HG03457 (cell line): ENCODE results near the gene TEKT3.

Experiments
- ATAC-seq: cut with Tn5 transposase; IDR thresholded peaks from one replicate; pipeline ENCODE4 v1.9.1; 2021; ENCODE audit warnings: moderate number of reproducible peaks; ENCODE audit not compliant: unreplicated experiment

Gene TEKT3

DNA sequence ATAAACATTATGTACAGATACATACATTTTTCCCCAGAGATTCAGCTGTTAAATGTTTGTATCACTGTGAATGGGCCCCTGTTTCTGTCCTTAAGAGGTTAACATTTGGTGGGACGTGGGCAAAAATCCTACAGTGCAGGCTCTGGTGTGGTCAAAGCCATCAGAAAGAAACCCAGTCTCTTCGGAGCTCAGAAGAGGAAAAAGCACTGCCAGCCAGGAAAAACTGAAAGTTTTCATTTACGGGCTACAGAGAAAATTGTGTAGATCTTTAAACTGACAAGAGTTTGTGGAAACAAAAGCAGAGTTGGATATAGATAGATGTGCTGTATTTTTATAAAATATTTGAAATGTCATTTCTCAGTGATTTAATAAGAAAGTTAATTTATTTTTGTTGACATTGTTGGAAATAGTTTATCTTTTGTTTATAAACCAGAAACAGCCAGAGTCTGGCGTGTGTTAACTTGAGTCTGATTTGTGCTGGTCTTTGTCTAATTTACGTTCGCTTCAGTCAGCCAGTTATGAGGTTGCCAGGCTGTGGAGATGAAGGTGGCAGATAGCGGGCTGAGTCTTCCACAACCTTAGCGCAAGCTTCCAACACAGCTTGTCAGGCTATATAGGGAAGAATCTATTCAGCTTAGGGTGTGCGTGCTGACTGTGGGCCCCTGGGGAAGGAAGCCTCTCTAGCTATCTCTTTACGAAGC lies 9.5 kb upstream of the TEKT3 start:
- no peak for ATAC-seq

DNA sequence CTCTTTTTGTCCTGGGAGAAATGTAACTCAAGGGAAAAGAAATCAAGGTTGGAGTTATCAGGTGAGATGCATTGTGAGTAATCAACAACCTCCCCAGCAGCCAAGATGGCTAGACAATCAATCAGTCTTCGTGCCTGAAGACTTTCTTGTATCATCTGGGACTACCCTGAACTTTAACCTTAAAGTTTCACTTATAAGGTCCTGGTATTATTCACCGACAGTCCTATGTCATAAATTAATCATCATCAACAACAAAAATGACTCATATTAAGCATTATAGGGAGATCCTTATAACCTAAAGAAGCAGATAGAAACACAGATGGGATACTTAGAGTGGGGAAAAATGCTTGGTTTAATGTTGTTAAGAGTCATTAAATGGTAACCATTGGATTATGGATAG lies 7.7 kb upstream of the TEKT3 start:
- ATAC-seq, result no peak

DNA sequence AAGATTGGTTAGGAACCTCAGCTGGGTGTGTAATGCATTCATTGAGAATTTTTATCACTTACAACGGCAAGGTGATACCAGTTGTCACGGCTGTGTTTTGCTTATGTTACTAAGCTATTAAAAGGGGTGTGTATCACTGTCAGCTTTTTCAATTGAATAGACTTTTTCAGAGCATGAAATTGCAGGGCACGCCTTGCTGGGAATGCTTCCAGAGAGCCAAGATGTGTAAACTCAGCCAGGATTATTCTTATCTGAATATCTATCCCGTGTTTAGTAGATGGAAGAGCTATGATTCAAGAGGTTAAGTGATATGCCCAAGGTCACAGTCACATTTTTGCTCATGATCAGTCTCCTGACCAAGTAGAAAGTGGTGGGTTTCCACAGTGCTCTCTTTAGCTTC lies 6.6 kb upstream of the TEKT3 start:
- ATAC-seq, result no peak

DNA sequence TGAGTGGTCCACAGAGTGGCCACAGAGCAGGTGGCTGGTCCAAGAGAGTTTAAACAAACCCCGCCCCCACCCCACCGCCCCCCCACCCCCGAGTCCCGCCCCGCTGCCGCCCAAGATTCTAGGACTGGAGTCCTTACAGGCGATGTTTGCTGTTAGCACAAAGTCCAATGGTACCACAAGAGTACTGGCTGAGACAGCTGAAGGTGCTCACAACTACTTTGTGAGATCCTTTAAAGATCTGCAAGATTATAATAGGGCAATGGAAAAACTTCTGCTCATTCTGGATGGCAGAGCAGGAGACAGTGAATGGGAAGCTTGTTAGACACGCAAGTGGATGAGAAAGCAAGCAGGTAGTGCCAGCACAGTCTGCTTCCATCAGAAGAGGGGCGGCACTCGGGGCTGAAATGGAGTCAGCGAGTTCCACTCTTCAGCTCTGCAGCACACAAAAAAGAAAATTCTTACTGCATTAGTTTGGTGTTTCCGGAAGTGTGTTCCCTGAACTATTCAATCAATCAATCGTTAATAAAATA lies 4.7 kb upstream of the TEKT3 start:
- ATAC-seq, result no peak

DNA sequence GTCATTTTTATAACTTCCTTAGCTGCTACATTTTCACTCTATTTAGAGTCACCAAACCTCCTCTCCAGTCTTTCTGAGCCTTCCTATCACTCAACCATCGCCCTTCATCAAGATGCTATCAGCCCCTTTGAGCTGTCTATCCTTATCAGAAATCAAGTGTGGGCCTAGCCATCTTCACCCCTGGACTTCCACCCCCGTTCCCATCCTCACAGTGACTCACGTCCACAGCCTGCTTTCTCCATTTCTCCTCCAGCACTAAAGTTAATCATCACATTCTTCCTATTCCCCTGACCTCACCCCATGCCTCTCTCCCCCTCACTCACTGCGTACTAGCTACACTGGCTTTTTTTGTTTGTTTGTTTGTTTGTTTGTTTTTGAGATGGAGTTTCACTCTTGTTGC lies 2.4 kb upstream of the TEKT3 start:
- no peak for ATAC-seq

DNA sequence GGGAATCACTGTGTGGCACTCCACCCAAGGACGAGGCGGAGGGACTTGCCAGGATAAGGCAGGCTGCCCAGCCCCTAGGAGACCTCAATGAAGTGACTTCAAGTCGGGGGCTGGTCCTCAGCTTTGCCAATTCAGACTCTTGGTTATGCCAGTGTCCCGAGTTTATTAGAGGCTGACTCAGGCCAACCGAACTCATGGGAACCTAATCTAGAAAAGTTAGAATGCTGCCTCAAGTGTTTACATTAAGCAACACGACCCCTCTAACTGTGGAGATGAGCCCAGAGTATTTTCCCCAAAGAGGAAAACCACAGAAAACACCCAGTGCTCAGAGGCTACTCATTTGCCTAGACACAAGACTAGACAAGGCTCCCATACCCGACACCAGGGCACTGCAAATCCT lies 1.1 kb upstream of the TEKT3 start:
- ATAC-seq, result no peak

DNA sequence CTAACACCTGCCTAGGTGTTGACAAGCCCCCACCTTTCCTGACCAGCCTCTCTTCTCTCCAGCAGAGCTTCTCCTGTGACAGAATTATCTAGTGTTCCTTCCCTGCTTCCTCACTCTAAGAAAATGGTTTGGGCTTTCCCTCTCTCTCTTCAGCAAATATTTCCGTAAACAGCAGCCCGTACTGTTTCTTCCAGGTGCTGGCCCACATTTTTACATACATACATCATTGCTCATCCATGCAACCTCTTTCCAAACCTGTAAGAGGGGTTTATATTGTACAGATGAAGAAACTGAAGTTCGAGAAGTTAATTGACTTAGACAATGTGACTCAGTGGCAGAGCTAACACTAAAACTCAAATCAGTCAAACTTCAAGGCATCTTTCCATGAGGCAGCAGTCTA lies 569 bp upstream of the TEKT3 start:
- no peak for ATAC-seq

DNA sequence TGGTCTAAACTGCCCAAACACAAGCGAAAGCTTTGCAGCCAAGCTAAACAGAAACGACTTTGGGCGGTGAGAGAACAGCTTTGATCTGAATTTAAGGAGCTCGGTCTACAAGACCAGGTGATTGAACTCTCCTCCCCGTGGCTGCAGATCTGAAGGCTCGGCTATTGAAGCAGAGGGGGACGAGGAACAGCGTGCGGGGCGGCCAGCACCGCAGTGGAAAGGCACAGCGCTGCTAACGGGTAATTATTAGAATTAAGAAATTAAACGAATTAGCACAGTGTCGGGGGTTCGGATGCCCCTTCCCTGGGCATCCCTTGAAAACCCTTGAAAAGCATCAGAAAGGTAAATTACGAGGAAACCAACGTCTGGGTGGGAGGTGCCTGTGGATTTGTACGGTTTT lies 431 bp downstream of the TEKT3 start:
- ATAC-seq, result no peak

DNA sequence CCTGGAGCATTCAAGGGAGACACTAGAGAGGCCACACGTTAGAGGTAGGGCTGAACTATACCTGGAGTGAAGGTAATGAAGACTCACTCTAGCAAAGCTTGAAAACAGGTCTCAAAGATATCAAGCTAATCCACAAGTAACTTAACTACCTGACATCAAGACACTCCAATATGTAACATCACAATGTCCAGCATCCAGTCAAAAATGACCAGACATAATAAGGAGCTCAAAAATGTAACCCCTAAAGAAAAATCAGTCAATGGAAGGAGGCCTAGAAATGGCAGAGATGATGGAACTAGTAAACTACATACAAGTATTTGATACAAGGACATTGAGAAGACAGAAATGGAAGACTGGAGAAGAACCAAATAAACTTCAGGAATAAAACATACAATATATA lies 6.0 kb downstream of the TEKT3 start:
- ATAC-seq, result no peak

DNA sequence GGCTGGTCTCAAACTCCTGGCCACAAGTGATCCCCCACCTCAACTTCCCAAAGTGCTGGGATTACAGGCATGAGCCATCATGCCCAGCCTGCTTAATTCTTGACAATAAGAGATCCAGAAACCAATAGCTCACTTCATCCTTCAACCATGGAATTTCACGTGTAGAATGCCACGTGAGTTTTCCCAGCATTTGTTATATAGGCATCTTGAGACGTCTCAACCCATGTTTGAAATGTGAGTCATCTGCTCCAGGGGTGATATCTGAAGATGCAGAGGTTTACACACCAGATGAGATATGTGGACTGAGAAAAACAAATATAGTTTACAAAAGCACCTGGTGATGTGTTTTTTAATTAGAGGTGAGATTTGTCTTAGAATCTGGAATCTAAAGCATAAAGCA lies 7.1 kb downstream of the TEKT3 start:
- ATAC-seq, result no peak

DNA sequence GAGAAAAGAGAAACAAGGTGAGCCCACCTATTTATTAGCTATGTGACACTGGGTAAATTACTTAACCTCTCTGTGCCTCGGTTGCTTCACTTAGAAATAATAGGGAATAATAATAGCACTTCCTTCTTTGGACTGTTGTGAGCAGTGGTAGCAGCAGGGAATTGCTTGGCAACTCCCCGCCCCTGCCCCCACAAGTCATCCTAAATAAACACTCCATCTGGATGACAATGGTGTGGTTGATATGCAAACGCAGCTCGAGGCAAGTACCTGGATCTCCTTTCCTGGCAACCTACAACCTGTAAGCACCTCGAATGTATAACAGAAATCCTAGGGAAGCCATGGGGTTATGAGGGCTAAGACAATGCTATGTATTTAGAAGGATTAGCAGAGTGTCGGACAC lies 9.1 kb downstream of the TEKT3 start:
- no peak for ATAC-seq

DNA sequence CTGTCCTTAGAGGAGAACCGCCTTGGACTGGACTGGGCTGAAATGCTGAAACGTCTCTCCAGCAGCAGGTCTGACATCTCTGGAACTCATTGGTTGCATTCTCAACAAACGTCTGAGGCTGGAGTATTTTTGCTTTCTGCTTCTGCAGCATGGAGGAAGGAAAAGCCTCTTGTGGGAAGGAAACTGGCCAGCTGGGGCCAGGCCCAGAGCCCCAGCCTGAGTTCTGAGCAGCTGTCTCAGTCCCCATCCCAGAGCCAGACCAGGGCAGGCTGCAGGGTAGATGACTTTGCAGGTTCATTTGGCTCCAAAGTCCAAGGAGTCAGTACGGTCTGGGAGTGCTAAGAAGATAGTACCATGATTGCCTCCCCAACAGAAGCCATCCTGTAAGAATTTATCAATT lies 18.3 kb downstream of the TEKT3 start:
- ATAC-seq, result no peak

DNA sequence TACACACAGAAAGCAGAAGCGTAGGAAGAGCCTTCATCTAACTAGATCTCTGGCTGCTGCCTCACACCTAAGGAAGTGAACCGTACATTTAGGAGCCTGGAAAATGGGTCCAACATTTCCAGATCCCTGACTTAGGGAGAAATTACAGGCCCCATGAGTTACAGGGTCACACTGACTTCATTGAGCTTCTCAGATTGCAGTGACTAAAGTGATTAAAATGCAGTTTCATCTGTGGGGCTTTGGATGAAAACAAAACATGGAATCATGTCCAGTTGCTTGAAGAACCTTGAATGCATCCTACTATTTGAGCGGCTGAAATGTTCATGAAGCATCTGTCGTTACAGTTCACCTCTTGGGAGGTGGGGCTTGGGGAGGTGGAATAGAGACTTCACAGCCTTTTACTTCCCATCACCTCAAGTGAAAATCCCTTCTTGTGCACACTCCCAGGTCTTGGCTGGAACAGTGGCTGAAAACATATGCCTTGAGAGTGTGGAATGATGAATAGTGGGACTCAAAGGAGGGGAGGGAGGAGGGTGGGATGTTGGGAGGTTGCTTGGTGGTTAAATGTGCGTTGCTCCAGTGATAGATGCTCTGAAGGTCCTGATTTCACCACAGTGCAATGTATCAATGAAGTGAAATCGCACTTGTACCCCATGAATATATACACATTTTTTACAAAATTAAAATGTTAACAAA lies 19.7 kb downstream of the TEKT3 start:
- no peak for ATAC-seq

DNA sequence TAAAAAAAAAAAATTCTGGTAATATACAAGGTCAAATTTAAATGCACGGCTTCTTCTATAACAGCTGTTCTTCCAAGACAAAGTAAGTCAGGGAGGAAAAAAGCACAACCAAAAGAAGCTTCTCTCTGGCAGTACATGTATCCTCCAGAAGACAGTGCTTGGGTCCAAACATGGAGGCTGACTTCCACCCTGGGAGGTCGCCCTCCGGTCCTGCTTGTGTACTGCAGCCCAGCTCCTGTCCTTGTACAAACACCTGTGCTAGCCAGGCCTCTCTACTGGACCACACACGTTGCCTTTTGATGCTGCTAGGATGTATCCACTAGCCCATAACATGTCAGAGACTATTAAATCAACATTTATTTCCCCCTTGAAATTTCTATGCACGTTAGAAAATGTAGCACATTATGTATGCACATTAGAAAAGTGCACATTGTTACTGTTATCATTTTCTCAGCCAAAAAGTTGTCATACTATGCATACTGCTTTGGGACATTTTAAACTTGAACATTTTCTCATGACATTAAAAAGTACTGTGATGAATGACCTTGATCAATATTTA lies 21.9 kb downstream of the TEKT3 start:
- ATAC-seq, result no peak

DNA sequence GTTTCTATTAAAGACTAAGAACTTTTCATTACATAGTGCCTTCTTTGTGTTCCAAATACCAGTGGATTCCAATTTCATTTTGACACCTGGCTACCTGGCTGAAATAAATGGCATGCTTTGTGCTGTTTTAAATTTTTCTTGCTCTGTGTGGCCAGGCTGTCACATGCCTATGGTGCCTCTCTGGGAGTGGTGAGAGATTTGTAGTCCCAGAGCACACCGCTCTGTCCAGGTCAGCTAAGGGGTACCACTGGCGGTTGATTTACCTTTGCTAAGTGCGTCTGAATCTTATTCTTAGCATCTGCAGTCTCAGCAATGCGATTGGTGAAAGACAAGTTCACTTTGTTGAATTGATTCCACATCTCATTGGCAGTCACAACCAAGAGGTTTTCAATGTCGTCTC lies 29.4 kb downstream of the TEKT3 start:
- ATAC-seq, result no peak

DNA sequence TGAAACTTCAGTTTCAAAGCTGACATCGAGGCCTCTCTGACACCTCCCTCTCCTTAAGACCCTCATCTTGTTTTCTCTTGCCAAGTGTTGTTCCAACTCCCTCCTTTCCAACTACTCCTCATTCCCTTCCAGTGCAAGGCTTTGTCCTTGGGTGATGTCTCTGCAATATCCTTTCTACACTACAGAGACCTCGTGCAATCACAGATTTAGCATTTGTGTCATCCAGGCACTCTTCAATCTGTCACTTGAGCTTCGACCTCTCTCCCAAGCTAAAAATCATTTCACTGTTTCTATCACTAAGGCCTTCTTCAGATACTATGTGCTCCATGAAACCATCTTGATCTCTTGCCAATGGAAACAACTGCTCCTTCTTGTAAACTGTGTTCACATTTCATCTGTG lies 31.6 kb downstream of the TEKT3 start:
- no peak for ATAC-seq

DNA sequence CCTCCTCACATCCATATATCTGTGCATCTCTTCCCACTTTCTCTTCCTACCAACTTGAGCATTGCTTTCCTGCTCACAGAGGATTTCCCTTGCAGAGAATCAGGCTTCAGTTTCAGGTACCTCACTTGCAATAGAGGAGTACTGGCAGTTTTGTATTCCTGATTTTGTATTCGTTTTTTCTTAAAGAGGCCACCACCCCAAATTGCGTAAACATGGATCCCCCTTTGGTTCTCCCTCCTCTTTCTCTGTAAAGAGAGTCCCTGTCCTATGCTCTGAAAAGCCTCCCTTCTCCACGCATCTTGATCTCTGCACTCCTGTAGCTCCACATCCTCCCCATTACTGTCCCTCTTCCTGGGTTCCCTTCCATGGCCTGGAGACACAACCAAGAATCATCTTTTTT lies 32.2 kb downstream of the TEKT3 start:
- ATAC-seq, result no peak

DNA sequence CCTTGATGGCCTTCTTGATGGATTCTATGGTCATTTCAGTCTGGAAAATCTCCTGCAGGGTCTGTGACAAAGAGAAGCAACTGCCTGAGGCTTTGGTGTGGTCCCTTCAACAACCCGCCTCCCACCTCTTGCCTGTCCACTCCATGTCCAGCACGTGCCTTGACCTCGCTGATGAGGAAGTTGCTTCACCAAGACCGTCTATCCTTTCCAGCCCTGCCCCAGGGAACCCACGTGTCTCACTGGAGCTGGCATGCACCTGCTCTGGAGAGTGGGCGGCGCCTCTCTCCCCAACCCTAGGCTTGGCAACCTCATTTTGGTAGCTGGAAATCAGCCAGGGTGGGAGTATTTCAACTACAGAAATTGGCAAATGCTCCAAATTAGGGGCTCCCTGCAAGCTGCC lies 32.6 kb downstream of the TEKT3 start:
- no peak for ATAC-seq

DNA sequence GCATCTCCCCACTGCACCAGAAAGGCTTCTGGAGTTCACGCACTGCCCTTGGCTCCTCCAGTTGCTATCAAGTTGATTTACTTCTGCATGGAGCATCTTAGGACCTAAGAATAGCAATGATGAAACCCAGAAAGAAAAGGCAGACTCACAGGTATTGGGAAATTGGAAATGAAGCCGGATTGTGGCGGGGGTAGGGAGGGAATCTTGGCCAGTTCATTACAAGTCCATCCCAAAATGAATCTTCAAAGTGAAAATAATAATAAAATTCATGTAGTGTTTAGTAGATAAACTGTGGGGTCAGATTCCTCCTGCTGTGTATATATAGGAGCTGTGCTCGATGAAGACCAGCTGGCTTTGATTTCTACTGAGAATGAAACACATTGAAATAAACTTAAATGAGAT lies 33.7 kb downstream of the TEKT3 start:
- no peak for ATAC-seq

DNA sequence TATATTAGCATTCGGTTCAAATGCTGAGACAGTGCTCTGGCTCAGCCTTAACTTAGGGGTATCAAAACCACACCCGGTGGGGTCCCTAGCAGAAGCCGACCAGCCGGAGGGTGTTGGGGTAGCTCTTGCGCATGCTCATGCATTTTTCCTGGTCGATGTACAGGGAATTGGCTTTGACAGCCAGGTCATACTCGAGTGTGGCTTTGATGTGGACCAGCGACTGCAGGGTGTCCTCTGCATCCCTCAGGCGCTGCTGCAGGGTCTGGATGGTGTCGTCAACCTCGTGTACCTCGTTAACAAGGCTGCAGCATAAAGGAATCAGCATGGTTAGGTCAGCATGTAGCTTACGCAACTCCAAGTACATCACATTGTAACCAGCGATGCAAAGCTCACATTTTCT lies 37.5 kb downstream of the TEKT3 start:
- no peak for ATAC-seq

DNA sequence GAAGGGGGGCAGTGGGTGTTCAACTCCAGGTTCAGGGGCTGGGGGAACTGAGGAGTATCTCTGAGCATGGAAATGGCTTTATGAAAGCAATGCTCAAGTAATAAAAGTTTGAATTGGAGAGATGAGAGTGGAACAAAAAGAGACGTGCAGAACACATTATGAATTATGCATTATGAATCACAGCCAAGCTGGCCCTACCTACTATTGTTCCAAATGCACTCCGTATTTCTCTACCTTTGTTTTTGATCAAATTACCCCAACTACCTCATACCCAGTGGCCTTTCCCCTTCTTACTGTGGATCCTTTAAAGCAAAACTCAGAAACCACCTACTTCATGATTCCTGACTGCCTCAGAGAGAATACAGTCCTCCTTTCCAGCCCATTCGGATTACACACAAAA lies 38.1 kb downstream of the TEKT3 start:
- no peak for ATAC-seq

DNA sequence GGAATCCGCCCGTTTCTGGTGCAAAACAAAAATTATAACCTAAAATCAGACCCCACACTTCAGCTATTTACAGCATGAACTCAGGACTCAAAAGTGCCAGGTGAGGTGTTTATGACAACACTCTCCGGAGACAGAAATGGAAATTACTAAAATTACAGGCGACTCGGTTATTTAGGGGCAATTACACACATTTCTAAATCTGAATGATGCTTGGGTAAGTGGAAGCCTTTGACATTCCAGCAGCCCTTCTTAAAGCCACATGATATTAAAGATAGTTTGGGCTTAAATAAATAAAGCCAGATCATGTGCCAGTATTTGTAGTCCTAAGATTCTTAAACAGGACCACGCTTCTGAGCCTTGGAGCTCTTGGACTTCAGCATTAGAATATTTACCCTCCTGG lies 39.6 kb downstream of the TEKT3 start:
- ATAC-seq, result no peak
